Gastroesophageal sphincter (tissue), 4 donors: ENCODE measurements around the gene ARMC9. TPM values are rescaled to one million over a fixed set of nuclear protein-coding genes. Genes with fewer than 3 reads are reported as not detected.
"Not testable (repeated sequence)": the region's sequence is repeated elsewhere in the genome, so short reads cannot be mapped to it uniquely, and the experiment has no call there.

Experiments
- ATAC-seq: fragments of 150-250 bp; one replicate; pipeline ENCODE4 v1.9.1; 2016; ENCODE audit warnings: mild to moderate bottlenecking, moderate library complexity
- H3K27ac ChIP-seq, 4 donors: fragments of 200-600 bp; sonication (generic) in 3 of 4; 1 replicate in 3 of 4; 2 replicates in 1 of 4; pipeline ENCODE4 v1.5.1; 2016 to 2019
- H3K27me3 ChIP-seq: fragments of 200-600 bp; sonication (generic); one replicate; pipeline ENCODE4 v1.5.1; 2019
- H3K36me3 ChIP-seq, 2 donors: fragments of 200-600 bp; sonication (generic); one replicate each; pipeline ENCODE4 v1.5.1; 2019; ENCODE audit warnings: control low read depth in 1 of 2
- H3K4me1 ChIP-seq, 3 donors: fragments of 200-600 bp; sonication (generic); 1 replicate in 2 of 3; 2 replicates in 1 of 3; pipeline ENCODE4 v1.5.1; 2016 to 2019; ENCODE audit warnings: control low read depth in 2 of 3
- H3K4me3 ChIP-seq, 2 donors: fragments of 200-600 bp; sonication (generic); one replicate each; pipeline ENCODE4 v1.5.1; 2019; ENCODE audit warnings: mild to moderate bottlenecking in 1 of 2, moderate library complexity in 1 of 2
- H3K9me3 ChIP-seq, 3 donors: fragments of 200-600 bp; sonication (generic); one replicate each; pipeline ENCODE4 v1.5.1; 2017 to 2019; ENCODE audit warnings: control low read depth in 2 of 3
- EP300 ChIP-seq: sonication (generic); formaldehyde crosslinking; IDR thresholded peaks from one replicate; pipeline ENCODE4 v1.6.1; 2017; ENCODE audit warnings: antibody characterized with exemption, mild to moderate bottlenecking
- POLR2A ChIP-seq, 2 donors: fragments of 450-650 bp; IDR thresholded peaks; one replicate each; pipeline ENCODE4 v1.6.1; 2017; ENCODE audit warnings: antibody characterized with exemption in 2 of 2, mild to moderate bottlenecking in 2 of 2, moderate library complexity in 1 of 2
- POLR2AphosphoS5 ChIP-seq: sonication (generic); formaldehyde crosslinking; IDR thresholded peaks from one replicate; pipeline ENCODE4 v1.6.1; 2017; ENCODE audit warnings: antibody characterized with exemption
- WGBS, 2 donors: methylation state at CpG; one replicate each; pipeline ENCODE4 v1.1.5; 2018; ENCODE audit warnings: low coverage in 1 of 2; 5-methylcytosine and 5-hydroxymethylcytosine counted together
- total RNA-seq, 4 donors: library from RNA; depleted of rRNA; stranded (reverse); fragments of >200 nt; gene quantifications; one replicate each; pipeline ENCODE4 v1.1.0, GENCODE V29; 2016
- TF ChIP-seq, protein P1 (sequence below), 4 experiments: fragments of 200-600 bp in 2 of 4; fragments of 450-650 bp in 2 of 4; sonication (generic) in 1 of 4; IDR thresholded peaks; one replicate each; pipeline ENCODE4 v1.5.1; 2017 to 2019; ENCODE audit warnings: antibody characterized with exemption in 4 of 4, mild to moderate bottlenecking in 2 of 4, moderate library complexity in 2 of 4

Gene ARMC9
- total RNA-seq, 4 donors from 2014 or later = 69.6 to 298 (median 152) TPM

- no peak overlapping the region for H3K27ac ChIP-seq
- TF ChIP-seq POLR2A (IDR thresholded peaks at IDR 0.05) (no peak), POLR2AphosphoS5 (no peak), EP300 (no peak)
- TF ChIP-seq, protein P1, sequence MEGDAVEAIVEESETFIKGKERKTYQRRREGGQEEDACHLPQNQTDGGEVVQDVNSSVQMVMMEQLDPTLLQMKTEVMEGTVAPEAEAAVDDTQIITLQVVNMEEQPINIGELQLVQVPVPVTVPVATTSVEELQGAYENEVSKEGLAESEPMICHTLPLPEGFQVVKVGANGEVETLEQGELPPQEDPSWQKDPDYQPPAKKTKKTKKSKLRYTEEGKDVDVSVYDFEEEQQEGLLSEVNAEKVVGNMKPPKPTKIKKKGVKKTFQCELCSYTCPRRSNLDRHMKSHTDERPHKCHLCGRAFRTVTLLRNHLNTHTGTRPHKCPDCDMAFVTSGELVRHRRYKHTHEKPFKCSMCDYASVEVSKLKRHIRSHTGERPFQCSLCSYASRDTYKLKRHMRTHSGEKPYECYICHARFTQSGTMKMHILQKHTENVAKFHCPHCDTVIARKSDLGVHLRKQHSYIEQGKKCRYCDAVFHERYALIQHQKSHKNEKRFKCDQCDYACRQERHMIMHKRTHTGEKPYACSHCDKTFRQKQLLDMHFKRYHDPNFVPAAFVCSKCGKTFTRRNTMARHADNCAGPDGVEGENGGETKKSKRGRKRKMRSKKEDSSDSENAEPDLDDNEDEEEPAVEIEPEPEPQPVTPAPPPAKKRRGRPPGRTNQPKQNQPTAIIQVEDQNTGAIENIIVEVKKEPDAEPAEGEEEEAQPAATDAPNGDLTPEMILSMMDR (IDR thresholded peaks at IDR 0.05) = no peak
- no peaks in the 10 kb centered on the region for H3K27me3 ChIP-seq
- H3K36me3 ChIP-seq = peaks cover 0 to 37% of the 10 kb centered on the region in 2 donors
- no peaks in the 10 kb centered on the region for H3K4me1 ChIP-seq
- H3K9me3 ChIP-seq = no peaks in the 10 kb centered on the region
- WGBS, 2 donors = 85 to 98% methylated on average over 2 to 5 of the region's 9 CpGs
- no peak for ATAC-seq
- no peak overlapping the region for H3K4me3 ChIP-seq
These were observed 175.4 kb downstream of the ARMC9 start for GRCh38 chr2:231373786-231374349.

GRCh38 chr2:231374771-231375170 is 176.3 kb downstream of the ARMC9 start:
- Histone ChIP-seq H3K4me1 (no peaks in the 10 kb centered on the region), H3K36me3 (peaks cover 0 to 32% of the 10 kb centered on the region in 2 donors), H3K4me3 (no peak overlapping the region), H3K27ac (no peak overlapping the region), H3K9me3 (no peaks in the 10 kb centered on the region), H3K27me3 (no peaks in the 10 kb centered on the region)
- no peak for ATAC-seq
- TF ChIP-seq, protein P1 (IDR thresholded peaks at IDR 0.05) = no peak
- no peak for TF ChIP-seq POLR2A (IDR thresholded peaks at IDR 0.05)
- no peak for TF ChIP-seq EP300
- TF ChIP-seq POLR2AphosphoS5 = no peak
- WGBS, 2 donors = 93 to 100% methylated on average over 2 of the region's 2 CpGs

- not testable (repeated sequence) for H3K27me3 ChIP-seq, H3K9me3 ChIP-seq, H3K4me1 ChIP-seq, ATAC-seq, H3K4me3 ChIP-seq, H3K27ac ChIP-seq
- peaks cover 0 to 19% of the 10 kb centered on the region in 2 donors for H3K36me3 ChIP-seq
- WGBS, 2 donors = 38 to 68% methylated on average over 6 to 8 of the region's 11 CpGs
These were observed 177.7 kb downstream of the ARMC9 start for GRCh38 chr2:231375994-231376615.

DNA sequence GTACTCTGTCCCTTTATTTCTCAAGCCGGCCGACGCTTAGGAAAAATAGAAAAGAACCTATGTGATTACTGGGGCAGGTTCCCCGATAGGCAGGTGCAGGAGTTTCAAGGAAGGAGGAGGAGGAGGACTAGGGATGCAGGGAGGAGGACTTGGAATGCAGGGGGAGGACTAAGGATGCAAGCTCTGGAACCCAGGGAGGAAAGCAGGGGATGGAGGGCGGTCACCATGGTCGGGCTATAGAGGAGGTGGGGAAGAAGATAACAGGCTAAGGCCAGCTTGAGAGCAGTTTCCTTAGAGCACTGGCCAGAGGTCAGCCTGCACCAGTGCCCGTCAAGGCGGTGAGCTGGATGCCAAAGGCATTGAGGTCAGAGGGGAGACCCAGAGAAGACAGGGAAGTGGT is 178.4 kb downstream of the ARMC9 start:
- Histone ChIP-seq H3K27ac (no peak overlapping the region), H3K4me1 (no peaks in the 10 kb centered on the region), H3K4me3 (no peak overlapping the region), H3K36me3 (peaks cover 0 to 11% of the 10 kb centered on the region in 2 donors), H3K27me3 (no peaks in the 10 kb centered on the region), H3K9me3 (no peaks in the 10 kb centered on the region)
- ATAC-seq = no peak
- TF ChIP-seq EP300 (no peak), POLR2A (IDR thresholded peaks at IDR 0.05) (no peak), POLR2AphosphoS5 (no peak)
- 70 to 76% methylated on average over 3 to 5 of the region's 8 CpGs for WGBS, 2 donors

DNA sequence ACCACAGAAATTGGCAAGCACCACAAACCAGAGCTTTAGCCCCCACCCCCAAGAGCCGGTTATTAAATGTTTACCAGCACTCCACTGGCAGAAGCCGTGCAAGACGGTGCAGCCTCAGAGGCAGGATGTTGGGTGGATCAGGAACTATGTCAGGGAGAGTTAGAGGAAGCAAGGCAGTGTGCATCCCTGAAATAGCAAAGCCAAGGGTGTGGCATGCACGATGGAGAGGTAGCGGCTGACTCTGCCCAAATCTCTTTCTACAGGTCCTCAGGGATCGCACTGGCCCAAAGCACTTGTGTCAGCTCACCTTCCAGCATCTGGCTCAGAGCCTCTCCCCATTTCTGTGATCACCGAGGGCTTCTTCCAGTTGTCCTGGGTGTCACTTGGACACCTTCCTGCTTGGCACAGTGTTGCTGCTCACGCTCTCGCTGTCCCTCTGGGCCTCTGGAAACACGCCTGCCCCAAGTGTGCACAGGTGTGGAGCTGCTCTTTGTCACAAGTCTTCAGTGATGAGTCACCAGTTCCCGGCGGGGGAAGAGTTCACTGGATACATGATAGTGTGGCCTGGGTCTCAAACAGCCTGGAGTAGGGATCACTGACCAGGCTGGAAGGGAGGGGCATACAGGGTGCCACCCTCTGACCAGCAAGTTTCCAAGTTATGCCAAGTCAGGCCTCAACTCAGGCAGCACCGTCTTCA is 179.7 kb downstream of the ARMC9 start:
- peaks cover 0 to 5% of the 10 kb centered on the region in 2 donors for H3K36me3 ChIP-seq
- TF ChIP-seq, protein P1 (IDR thresholded peaks at IDR 0.05) = no peak
- no peak for TF ChIP-seq POLR2AphosphoS5
- TF ChIP-seq POLR2A (IDR thresholded peaks at IDR 0.05) = no peak
- TF ChIP-seq EP300 = no peak
- no peak for ATAC-seq
- WGBS, 2 donors = 46 to 73% methylated on average over 5 to 6 of the region's 13 CpGs
- no peaks in the 10 kb centered on the region for H3K4me1 ChIP-seq
- no peaks in the 10 kb centered on the region for H3K27me3 ChIP-seq
- H3K9me3 ChIP-seq = no peaks in the 10 kb centered on the region
- no peak overlapping the region for H3K27ac ChIP-seq
- H3K4me3 ChIP-seq = no peak overlapping the region
